Measurements from ENCODE around the gene S100A16.
A peak's percentile ranks its signal among the peaks of the same experiment; 100 is the strongest.

Gene S100A16

DNA sequence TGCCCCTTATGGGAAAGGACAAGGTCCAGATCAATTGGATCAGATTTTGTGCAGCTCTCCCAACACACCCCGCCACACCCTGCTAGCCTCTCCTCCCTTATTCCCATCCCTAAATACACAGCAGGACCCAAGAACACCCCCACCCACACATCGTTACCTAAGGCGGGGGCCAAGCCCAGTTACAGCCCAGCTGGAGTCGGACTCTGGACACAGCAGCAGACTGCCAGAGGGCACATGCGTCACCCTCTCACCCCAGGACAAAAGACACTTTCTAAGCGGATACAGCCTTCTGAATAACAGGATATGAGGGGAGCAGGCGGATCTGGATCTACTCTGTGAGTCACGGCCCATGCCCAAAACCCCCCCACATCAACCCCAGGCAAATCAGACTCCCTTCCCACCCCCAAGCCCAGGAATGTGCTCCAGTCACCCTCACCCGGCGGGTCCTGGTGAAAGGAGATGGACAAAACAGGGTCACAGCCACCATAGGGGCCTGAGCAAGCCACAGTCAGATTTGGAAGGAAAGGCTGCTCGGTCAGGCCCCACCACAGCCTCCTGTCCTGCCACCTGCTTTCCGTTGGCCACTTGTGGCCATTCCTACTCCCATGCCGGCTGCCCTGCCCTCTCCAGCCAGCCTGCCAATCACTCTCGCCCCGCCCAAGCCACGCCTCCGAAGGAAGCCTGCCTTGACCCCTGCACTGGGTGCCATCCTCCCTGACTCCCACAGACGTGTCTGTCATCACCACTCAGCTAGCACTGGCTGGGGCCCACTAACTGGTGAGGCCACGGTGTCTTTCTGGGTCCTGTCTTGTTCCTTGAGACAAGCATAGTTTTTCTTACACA is 4.0 kb downstream of the S100A16 start:
- peak overlapping the region; percentile 80 to 97 for H3K27ac ChIP-seq
- H3K4me3 ChIP-seq = peak overlapping the region; percentile 86
- DNase-seq (ENCODE audit: low spot score) = peak; percentile 92
- TF ChIP-seq, protein P1, sequence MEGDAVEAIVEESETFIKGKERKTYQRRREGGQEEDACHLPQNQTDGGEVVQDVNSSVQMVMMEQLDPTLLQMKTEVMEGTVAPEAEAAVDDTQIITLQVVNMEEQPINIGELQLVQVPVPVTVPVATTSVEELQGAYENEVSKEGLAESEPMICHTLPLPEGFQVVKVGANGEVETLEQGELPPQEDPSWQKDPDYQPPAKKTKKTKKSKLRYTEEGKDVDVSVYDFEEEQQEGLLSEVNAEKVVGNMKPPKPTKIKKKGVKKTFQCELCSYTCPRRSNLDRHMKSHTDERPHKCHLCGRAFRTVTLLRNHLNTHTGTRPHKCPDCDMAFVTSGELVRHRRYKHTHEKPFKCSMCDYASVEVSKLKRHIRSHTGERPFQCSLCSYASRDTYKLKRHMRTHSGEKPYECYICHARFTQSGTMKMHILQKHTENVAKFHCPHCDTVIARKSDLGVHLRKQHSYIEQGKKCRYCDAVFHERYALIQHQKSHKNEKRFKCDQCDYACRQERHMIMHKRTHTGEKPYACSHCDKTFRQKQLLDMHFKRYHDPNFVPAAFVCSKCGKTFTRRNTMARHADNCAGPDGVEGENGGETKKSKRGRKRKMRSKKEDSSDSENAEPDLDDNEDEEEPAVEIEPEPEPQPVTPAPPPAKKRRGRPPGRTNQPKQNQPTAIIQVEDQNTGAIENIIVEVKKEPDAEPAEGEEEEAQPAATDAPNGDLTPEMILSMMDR (IDR thresholded peaks at IDR 0.05) = no peak

DNA sequence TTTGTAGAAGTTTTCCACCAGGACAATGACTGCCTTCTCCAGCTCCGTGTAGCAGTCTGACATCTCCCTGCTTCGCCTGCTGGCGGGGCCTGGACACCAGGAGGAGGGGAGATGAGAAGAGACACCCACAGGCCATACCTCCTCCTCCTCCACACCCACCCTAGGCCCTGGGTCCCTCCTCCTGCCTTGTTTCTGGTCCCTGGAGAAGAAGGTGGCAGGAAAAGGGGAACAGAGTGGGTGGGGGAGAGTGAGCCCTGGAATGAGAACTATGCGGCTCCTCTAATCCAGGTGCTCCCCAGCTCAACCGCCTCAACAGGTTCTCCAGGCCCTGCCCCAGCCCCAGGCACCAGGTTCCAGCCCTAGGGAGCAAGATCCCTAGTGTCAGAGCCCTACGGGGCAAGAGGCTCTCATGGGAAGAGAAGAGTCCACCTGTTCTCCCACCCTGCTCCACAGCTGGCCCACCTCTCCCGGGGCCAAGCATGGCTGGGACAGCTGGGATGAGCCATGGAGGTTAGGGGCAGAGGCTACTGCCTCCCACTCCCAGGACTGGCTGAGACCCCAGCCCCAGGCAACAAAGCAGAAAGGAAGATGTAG is 4.8 kb downstream of the S100A16 start:
- Histone ChIP-seq H3K27ac (peak overlapping the region; percentile 80 to 97), H3K4me3 (peak overlapping the region; percentile 86)
- DNase-seq (ENCODE audit: low spot score) = no peak
- TF ChIP-seq, protein P1 (IDR thresholded peaks at IDR 0.05) = no peak

- Histone ChIP-seq H3K27ac (peak overlapping the region; percentile 80 to 97), H3K4me3 (peak overlapping the region; percentile 86)
- TF ChIP-seq, protein P1 (IDR thresholded peaks at IDR 0.05) = no peak
- DNase-seq (ENCODE audit: low spot score) = no peak
Observed at GRCh38 chr1:153607381-153607780, 5.6 kb downstream of the S100A16 start.

- H3K27ac ChIP-seq = no peak overlapping the region
- TF ChIP-seq, protein P1 (IDR thresholded peaks at IDR 0.05) = no peak
- no peak overlapping the region for H3K4me3 ChIP-seq
- DNase-seq (ENCODE audit: low spot score) = no peak
Observed at GRCh38 chr1:153606194-153606593, 6.7 kb downstream of the S100A16 start.

GRCh38 chr1:153602749-153603148 is 10.2 kb downstream of the S100A16 start:
- DNase-seq (ENCODE audit: low spot score) = no peak
- no peak overlapping the region for H3K4me3 ChIP-seq
- TF ChIP-seq, protein P1 (IDR thresholded peaks at IDR 0.05) = no peak
- no peak overlapping the region for H3K27ac ChIP-seq

GRCh38 chr1:153599847-153600246 is 13.1 kb downstream of the S100A16 start:
- no peak for DNase-seq (ENCODE audit: low spot score)
- no peak overlapping the region for H3K27ac ChIP-seq
- TF ChIP-seq, protein P1 (IDR thresholded peaks at IDR 0.05) = no peak
- no peak overlapping the region for H3K4me3 ChIP-seq

Measured in coronary artery (tissue), 2 donors.